A673 (cell line): ENCODE results near the gene ERBB2. TPM values are rescaled to one million over a fixed set of nuclear protein-coding genes. Genes with fewer than 3 reads are reported as not detected.

Experiments used
- BruUV-seq: library from RNA; stranded (reverse); fragments of 400-500 nt; replicated peaks from 2 replicates; lab custom pipeline; 2021; lab: Mats Ljungman, UMichigan
- CTCF ChIA-PET: fragments of 300-600 bp; sonication (Branson Sonifier 250); formaldehyde crosslinking; loops from one replicate; lab custom pipeline; 2022; ENCODE audit warnings: antibody characterized with exemption; lab: Charles Lee
- POLR2A ChIA-PET: fragments of 300-600 bp; sonication (Branson Sonifier 250); formaldehyde crosslinking; loops from one replicate; lab custom pipeline; 2022; ENCODE audit warnings: antibody characterized with exemption; ENCODE audit not compliant: low non-redundant PET; lab: Charles Lee
- DNase-seq: peaks from one replicate; pipeline ENCODE4 v3.0.0-alpha.2; 2015; ENCODE audit warnings: low spot score
- H3K27ac ChIP-seq: fragments of 200-600 bp; sonication (generic); 2 replicates; pipeline ENCODE4 v1.5.1; 2016; ENCODE audit warnings: mixed run types, low read depth, mild to moderate bottlenecking, mixed read lengths, antibody characterized with exemption, low read length; ENCODE audit not compliant: poor library complexity, severe bottlenecking
- H3K27me3 ChIP-seq: fragments of 200-600 bp; sonication (generic); replicated peaks from 2 replicates; pipeline ENCODE4 v1.6.1; 2017; ENCODE audit warnings: mixed run types, low read depth, mild to moderate bottlenecking, mixed read lengths, antibody characterized with exemption, low read length; ENCODE audit not compliant: insufficient read depth, poor library complexity
- H3K36me3 ChIP-seq: fragments of 200-600 bp; sonication (generic); 2 replicates; pipeline ENCODE4 v1.6.1; 2016; ENCODE audit warnings: mixed run types, mild to moderate bottlenecking, mixed read lengths, antibody characterized with exemption, low read length; ENCODE audit not compliant: insufficient read depth, poor library complexity, severe bottlenecking
- H3K4me1 ChIP-seq: fragments of 200-600 bp; sonication (generic); 2 replicates; pipeline ENCODE4 v1.6.1; 2017; ENCODE audit warnings: mixed run types, mild to moderate bottlenecking, mixed read lengths, antibody characterized with exemption, low read length; ENCODE audit not compliant: insufficient read depth, poor library complexity, severe bottlenecking
- H3K4me3 ChIP-seq: fragments of 200-600 bp; sonication (generic); 2 replicates; pipeline ENCODE4 v1.5.1; 2016; ENCODE audit warnings: low read depth, mixed run types, mild to moderate bottlenecking, mixed read lengths, low read length; ENCODE audit not compliant: poor library complexity, severe bottlenecking
- H3K9me3 ChIP-seq: fragments of 200-600 bp; sonication (generic); 2 replicates; pipeline ENCODE4 v1.6.1; 2016; ENCODE audit warnings: mixed run types, low read depth, mild to moderate bottlenecking, mixed read lengths, antibody characterized with exemption, low read length; ENCODE audit not compliant: poor library complexity, severe bottlenecking
- CTCF ChIP-seq: fragments of 300-800, 200-600 bp; sonication (generic); conservative IDR thresholded peaks from 2 replicates; pipeline ENCODE4 v1.5.1; 2017; ENCODE audit warnings: low read depth, mild to moderate bottlenecking, antibody characterized with exemption, low read length, moderate library complexity, mixed read lengths
- EZH2 ChIP-seq: fragments of 200-600 bp; sonication (generic); IDR thresholded peaks from 2 replicates; pipeline ENCODE4 v1.6.1; 2017; ENCODE audit warnings: borderline replicate concordance, low read depth, mild to moderate bottlenecking, mixed read lengths, antibody characterized with exemption, low read length; ENCODE audit not compliant: poor library complexity, severe bottlenecking
- intact Hi-C: fragments of 100-400 bp; cut with micrococcal nuclease; formaldehyde crosslinking; loops from one replicate; pipeline ENCODE4 v1.10.0; 2022; ENCODE audit not compliant: unreplicated experiment
- total RNA-seq: library from RNA; stranded (reverse); gene quantifications from 2 replicates; pipeline ENCODE4 v1.2.3, GENCODE V29; 2021

Gene ERBB2
- total RNA-seq, 1 experiment from 2014 or later: 11.1 TPM

- no peak overlapping the region for H3K4me3 ChIP-seq
- peaks cover under 1% of the 10 kb centered on the region for H3K27me3 ChIP-seq
- CTCF ChIA-PET: no interaction called here
- H3K4me1 ChIP-seq: no peaks in the 10 kb centered on the region
- no peak for TF ChIP-seq EZH2
- no peaks in the 10 kb centered on the region for H3K36me3 ChIP-seq
- H3K9me3 ChIP-seq: no peaks in the 10 kb centered on the region
- BruUV-seq: no TSS peak
- no peak for DNase-seq
- POLR2A ChIA-PET: no interaction called here
- H3K27ac ChIP-seq: no peak overlapping the region
- intact Hi-C loops: no loop called here
Measured at GRCh38 chr17:39769974-39770587, 70.2 kb downstream of the ERBB2 start.

DNA sequence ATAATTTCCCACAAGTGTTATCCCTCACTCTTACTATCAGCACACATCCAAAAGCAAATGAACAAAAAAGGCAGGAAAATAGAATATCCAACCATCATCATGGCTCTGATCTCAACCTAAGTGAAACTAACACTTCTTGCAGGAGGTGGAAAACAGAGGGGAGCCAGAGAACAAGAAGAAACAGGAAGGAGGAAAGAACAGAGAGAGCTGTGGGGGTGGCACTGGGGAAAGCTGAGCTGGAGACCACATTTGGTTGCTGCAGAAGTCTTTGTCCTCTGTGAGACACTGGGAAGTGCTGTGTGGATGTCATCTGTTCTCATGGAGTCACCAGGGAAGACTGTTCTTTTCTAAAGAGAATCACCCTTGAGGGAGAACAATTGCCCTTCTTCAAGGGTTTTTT is 72.6 kb downstream of the ERBB2 start:
- Histone ChIP-seq H3K4me1 (no peaks in the 10 kb centered on the region), H3K36me3 (no peaks in the 10 kb centered on the region), H3K4me3 (no peak overlapping the region), H3K27ac (no peak overlapping the region), H3K27me3 (no peaks in the 10 kb centered on the region), H3K9me3 (no peaks in the 10 kb centered on the region)
- ChIA-PET POLR2A (no interaction called here), CTCF (no interaction called here)
- no peak for DNase-seq
- no peak for TF ChIP-seq EZH2
- TF ChIP-seq CTCF: no peak
- intact Hi-C loops: no loop called here
- no TSS peak for BruUV-seq

DNA sequence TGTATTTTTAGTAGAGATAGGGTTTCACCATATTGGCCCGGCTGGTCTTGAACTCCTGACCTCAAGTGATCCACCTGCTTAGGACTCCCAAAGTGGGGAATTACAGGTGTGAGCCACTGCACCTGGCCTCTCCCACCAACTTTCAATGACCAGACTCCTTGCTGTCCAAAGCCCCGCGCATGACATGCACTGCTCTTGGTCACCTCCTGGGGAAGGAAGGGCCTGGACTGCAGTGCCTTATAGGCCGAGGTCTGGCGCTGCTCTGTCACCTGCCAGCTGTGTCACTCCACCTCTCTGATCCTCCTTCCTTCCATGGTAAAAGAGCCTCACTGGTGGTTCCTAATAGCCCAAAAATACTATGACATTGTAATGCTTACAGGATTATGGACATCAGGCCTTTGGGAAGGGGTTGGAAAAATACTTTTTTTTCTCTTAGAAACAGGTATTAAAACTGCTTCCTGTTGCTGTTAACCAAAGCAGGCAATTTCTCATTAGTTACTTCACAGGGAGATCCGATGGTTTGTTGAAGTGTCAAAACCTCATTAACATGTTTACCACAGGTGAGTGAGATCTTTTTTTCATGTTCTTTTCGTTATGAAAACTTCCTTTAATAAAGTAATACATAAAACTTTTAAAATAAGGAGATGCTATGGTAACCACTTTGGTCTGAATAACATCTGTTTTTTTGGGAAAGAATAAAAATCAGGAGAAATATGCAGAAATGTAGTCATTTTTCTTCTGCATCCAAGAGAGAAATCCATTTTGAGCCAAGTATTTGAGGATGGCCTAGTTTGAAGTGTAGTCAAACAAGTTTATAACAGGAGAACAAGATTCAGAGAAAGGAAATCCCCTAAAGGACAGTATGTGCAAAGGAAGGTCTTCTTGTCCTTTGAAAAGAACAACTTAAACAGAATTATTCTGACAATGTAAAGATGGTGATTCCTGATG is 73.4 kb downstream of the ERBB2 start:
- ChIA-PET CTCF (no interaction called here), POLR2A (no interaction called here)
- H3K27me3 ChIP-seq: no peaks in the 10 kb centered on the region

DNA sequence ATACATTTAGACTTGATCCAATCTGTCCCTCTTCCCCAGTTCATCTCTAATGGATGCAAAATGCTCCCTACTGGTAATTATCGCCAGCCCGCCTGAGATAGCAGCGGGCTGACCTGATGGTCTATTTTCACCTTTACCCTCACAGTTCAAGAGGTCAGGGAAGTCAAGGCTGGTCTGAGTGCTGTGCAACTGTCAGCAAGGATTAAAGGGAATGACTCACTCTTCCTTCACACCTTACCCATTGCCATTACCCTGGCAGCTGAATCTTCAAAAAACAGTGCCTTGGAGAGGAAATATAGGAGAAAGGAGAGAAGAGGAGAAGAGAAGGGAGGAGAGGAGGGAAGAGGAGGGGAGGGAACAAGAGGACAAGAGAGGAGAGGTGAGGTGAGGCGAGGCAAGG is 74.2 kb downstream of the ERBB2 start:
- DNase-seq: no peak
- BruUV-seq: no TSS peak
- ChIA-PET POLR2A (no interaction called here), CTCF (no interaction called here)
- TF ChIP-seq CTCF: no peak
- no peak for TF ChIP-seq EZH2
- Histone ChIP-seq H3K4me1 (no peaks in the 10 kb centered on the region), H3K9me3 (no peaks in the 10 kb centered on the region), H3K4me3 (no peak overlapping the region), H3K36me3 (no peaks in the 10 kb centered on the region), H3K27ac (no peak overlapping the region), H3K27me3 (no peaks in the 10 kb centered on the region)
- intact Hi-C loops: no loop called here

More for the DNA sequence above, 73.4 kb downstream of the ERBB2 start:
- intact Hi-C loops: no loop called here
- H3K4me1 ChIP-seq: no peaks in the 10 kb centered on the region
- H3K27ac ChIP-seq: no peak overlapping the region
- no peaks in the 10 kb centered on the region for H3K9me3 ChIP-seq
- no TSS peak for BruUV-seq
- DNase-seq: no peak
- no peak for TF ChIP-seq EZH2
- no peaks in the 10 kb centered on the region for H3K36me3 ChIP-seq
- H3K4me3 ChIP-seq: no peak overlapping the region
